Measurements from ENCODE around the gene GNAS. TPM values are rescaled to one million over a fixed set of nuclear protein-coding genes. Genes with fewer than 3 reads are reported as not detected.

The GNAS gene
- total and polyA plus RNA-seq, 9 of the 15 experiments (the other 6 are each of a cell fraction or from before 2014, with no cell fraction given) = 128 to 648 (median 266) TPM

GRCh38 chr20:58892141-58892931 is 39.8 kb downstream of the GNAS start (continued):
- TF ChIP-seq, protein P1, sequence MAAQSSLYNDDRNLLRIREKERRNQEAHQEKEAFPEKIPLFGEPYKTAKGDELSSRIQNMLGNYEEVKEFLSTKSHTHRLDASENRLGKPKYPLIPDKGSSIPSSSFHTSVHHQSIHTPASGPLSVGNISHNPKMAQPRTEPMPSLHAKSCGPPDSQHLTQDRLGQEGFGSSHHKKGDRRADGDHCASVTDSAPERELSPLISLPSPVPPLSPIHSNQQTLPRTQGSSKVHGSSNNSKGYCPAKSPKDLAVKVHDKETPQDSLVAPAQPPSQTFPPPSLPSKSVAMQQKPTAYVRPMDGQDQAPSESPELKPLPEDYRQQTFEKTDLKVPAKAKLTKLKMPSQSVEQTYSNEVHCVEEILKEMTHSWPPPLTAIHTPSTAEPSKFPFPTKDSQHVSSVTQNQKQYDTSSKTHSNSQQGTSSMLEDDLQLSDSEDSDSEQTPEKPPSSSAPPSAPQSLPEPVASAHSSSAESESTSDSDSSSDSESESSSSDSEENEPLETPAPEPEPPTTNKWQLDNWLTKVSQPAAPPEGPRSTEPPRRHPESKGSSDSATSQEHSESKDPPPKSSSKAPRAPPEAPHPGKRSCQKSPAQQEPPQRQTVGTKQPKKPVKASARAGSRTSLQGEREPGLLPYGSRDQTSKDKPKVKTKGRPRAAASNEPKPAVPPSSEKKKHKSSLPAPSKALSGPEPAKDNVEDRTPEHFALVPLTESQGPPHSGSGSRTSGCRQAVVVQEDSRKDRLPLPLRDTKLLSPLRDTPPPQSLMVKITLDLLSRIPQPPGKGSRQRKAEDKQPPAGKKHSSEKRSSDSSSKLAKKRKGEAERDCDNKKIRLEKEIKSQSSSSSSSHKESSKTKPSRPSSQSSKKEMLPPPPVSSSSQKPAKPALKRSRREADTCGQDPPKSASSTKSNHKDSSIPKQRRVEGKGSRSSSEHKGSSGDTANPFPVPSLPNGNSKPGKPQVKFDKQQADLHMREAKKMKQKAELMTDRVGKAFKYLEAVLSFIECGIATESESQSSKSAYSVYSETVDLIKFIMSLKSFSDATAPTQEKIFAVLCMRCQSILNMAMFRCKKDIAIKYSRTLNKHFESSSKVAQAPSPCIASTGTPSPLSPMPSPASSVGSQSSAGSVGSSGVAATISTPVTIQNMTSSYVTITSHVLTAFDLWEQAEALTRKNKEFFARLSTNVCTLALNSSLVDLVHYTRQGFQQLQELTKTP (IDR thresholded peaks at IDR 0.05; ENCODE audit: low read depth in 1 of 2, partially characterized antibody in 2 of 2) = peak in 1 of 2 experiments; percentile 59
- TF ChIP-seq ZNF184 (CRISPR knock-in tag; IDR thresholded peaks at IDR 0.05) (no peak), MAZ (CRISPR knock-in tag; conservative IDR thresholded peaks at IDR 0.05 in 1 of 2, IDR thresholded peaks at IDR 0.05 in 1 of 2) (peak; percentile 42 to 71; a peak in 2 of 4 replicates), KLF10 (CRISPR knock-in tag; IDR thresholded peaks at IDR 0.05) (no peak), MTA1 (IDR thresholded peaks at IDR 0.05; ENCODE audit: borderline replicate concordance) (0 out of 2 replicates have a peak, but pooled peaks have one; percentile 32), ZNF740 (CRISPR knock-in tag; IDR thresholded peaks at IDR 0.05) (peak; percentile 93), ZNF740 (tag; IDR thresholded peaks at IDR 0.05) (peak in 1 of 2 experiments; percentile 93; a peak in 2 of 4 replicates), PRMT5 (CRISPR knock-in tag; IDR thresholded peaks at IDR 0.05) (no peak), L3MBTL2 (IDR thresholded peaks at IDR 0.05) (peak; percentile 40; the same call in 1 of the 2 replicates), ZKSCAN8 (CRISPR knock-in tag; IDR thresholded peaks at IDR 0.05) (no peak), ZNF407 (IDR thresholded peaks at IDR 0.05; ENCODE audit: low read depth) (no peak), LARP7 (IDR thresholded peaks at IDR 0.05) (peak; percentile 31; the same call in 1 of the 2 replicates), BRD4 (IDR thresholded peaks at IDR 0.05) (peak; percentile 87; the same call in 1 of the 2 replicates)
